ENCODE results near the gene ROBO1. TPM values are rescaled to one million over a fixed set of nuclear protein-coding genes. Genes with fewer than 3 reads are reported as not detected.

The ROBO1 gene
- total and polyA plus RNA-seq, 2 donors (not counting 1 experiment from before 2014, with no cell fraction given): 0.27 to 3.2 TPM

GRCh38 chr3:79751703-79752102, 16.1 kb downstream of the ROBO1 start:
- no CpG with 5 or more reads among the region's 1 CpG for WGBS (ENCODE audit: insufficient coverage)
- no peak overlapping the region for H3K4me3 Mint-ChIP-seq
- Histone ChIP-seq H3K9ac (ENCODE audit: low read length) (no peak overlapping the region), H3K27ac (ENCODE audit: low read length in 2 of 2) (no peak overlapping the region), H3K9me3 (ENCODE audit: control extremely low read depth in 1 of 3, control insufficient read depth in 2 of 3, insufficient read depth in 1 of 3, low read length in 2 of 3) (peaks cover 0 to 4% (median 0%) of the 10 kb centered on the region in 3 donors), H3K4me1 (ENCODE audit: control insufficient read depth in 2 of 2, insufficient read depth in 2 of 2, low read length in 2 of 2) (no peaks in the 10 kb centered on the region), H4K20me1 (ENCODE audit: control insufficient read depth, insufficient read depth, low read length, poor library complexity, severe bottlenecking) (no peaks in the 10 kb centered on the region), H2AFZ (ENCODE audit: insufficient read depth, low read depth, low read length, poor library complexity, severe bottlenecking) (no peak overlapping the region), H3K79me2 (ENCODE audit: control insufficient read depth, insufficient read depth, low read length) (no peaks in the 10 kb centered on the region), H3K27me3 (replicated peaks in 1 of 4; ENCODE audit: control extremely low read depth in 1 of 4, control insufficient read depth in 3 of 4, insufficient read depth in 4 of 4, low read length in 3 of 4) (no peaks in the 10 kb centered on the region), H3K4me3 (ENCODE audit: control extremely low read depth in 1 of 5, extremely low read depth in 1 of 5, insufficient read depth in 1 of 5, low read depth in 2 of 5, low read length in 4 of 5) (no peak overlapping the region), H3K4me2 (replicated peaks; ENCODE audit: low read depth, low read length, poor library complexity, severe bottlenecking) (no peak overlapping the region), H3K36me3 (replicated peaks in 1 of 2; ENCODE audit: control extremely low read depth in 1 of 2, control insufficient read depth in 1 of 2, extremely low read depth in 1 of 2, insufficient read depth in 2 of 2, low read length in 1 of 2) (no peaks in the 10 kb centered on the region)
- H3K9me3 Mint-ChIP-seq (ENCODE audit: insufficient read depth): peaks cover 2% of the 10 kb centered on the region
- TF ChIP-seq CTCF (IDR thresholded peaks at IDR 0.05) (no peak), EZH2 (IDR thresholded peaks at IDR 0.05; ENCODE audit: borderline replicate concordance, insufficient read depth, low read depth, low read length, poor library complexity, severe bottlenecking) (no peak)
- ChIA-PET POLR2A (no interaction called here), CTCF (no interaction called here)
- DNase-seq (no peak), ATAC-seq (ENCODE audit: low read depth) (no peak)
- no peaks in the 10 kb centered on the region for H3K4me1 Mint-ChIP-seq
- intact Hi-C loops (cut with micrococcal nuclease): no loop called here
- H3K27me3 Mint-ChIP-seq: no peaks in the 10 kb centered on the region
- no peak overlapping the region for H3K27ac Mint-ChIP-seq

- Histone ChIP-seq H3K9ac (ENCODE audit: low read length) (no peak overlapping the region), H4K20me1 (ENCODE audit: control insufficient read depth, insufficient read depth, low read length, poor library complexity, severe bottlenecking) (no peaks in the 10 kb centered on the region), H3K27me3 (replicated peaks in 1 of 4; ENCODE audit: control extremely low read depth in 1 of 4, control insufficient read depth in 3 of 4, insufficient read depth in 4 of 4, low read length in 3 of 4) (no peaks in the 10 kb centered on the region), H3K4me1 (ENCODE audit: control insufficient read depth in 2 of 2, insufficient read depth in 2 of 2, low read length in 2 of 2) (no peaks in the 10 kb centered on the region), H3K36me3 (replicated peaks in 1 of 2; ENCODE audit: control extremely low read depth in 1 of 2, control insufficient read depth in 1 of 2, extremely low read depth in 1 of 2, insufficient read depth in 2 of 2, low read length in 1 of 2) (no peaks in the 10 kb centered on the region), H3K9me3 (ENCODE audit: control extremely low read depth in 1 of 3, control insufficient read depth in 2 of 3, insufficient read depth in 1 of 3, low read length in 2 of 3) (peaks cover 0 to 4% (median 0%) of the 10 kb centered on the region in 3 donors), H3K4me2 (replicated peaks; ENCODE audit: low read depth, low read length, poor library complexity, severe bottlenecking) (no peak overlapping the region), H2AFZ (ENCODE audit: insufficient read depth, low read depth, low read length, poor library complexity, severe bottlenecking) (no peak overlapping the region), H3K79me2 (ENCODE audit: control insufficient read depth, insufficient read depth, low read length) (no peaks in the 10 kb centered on the region), H3K27ac (ENCODE audit: low read length in 2 of 2) (no peak overlapping the region), H3K4me3 (ENCODE audit: control extremely low read depth in 1 of 5, extremely low read depth in 1 of 5, insufficient read depth in 1 of 5, low read depth in 2 of 5, low read length in 4 of 5) (no peak overlapping the region)
- Mint-ChIP-seq H3K4me3 (no peak overlapping the region), H3K27ac (no peak overlapping the region), H3K4me1 (no peaks in the 10 kb centered on the region), H3K9me3 (ENCODE audit: insufficient read depth) (peaks cover 5% of the 10 kb centered on the region), H3K27me3 (no peaks in the 10 kb centered on the region)
- intact Hi-C loops (cut with micrococcal nuclease): no loop called here
- ChIA-PET CTCF (no interaction called here), POLR2A (no interaction called here)
- ATAC-seq (ENCODE audit: low read depth) (no peak), DNase-seq (no peak)
- TF ChIP-seq EZH2 (IDR thresholded peaks at IDR 0.05; ENCODE audit: borderline replicate concordance, insufficient read depth, low read depth, low read length, poor library complexity, severe bottlenecking) (no peak), CTCF (IDR thresholded peaks at IDR 0.05) (no peak)
These were observed 30.3 kb downstream of the ROBO1 start for GRCh38 chr3:79737530-79737929.

Measured in B cell (primary cell).